Measurements from ENCODE around the gene DDN. TPM values are rescaled to one million over a fixed set of nuclear protein-coding genes. Genes with fewer than 3 reads are reported as not detected.
A peak's percentile ranks its signal among the peaks of the same experiment; 100 is the strongest.

The DDN gene
- total RNA-seq, 1 donor from 2014 or later, result 6.4 TPM

GRCh38 chr12:49008943-49009342, 9.8 kb upstream of the DDN start:
- H3K4me1 Mint-ChIP-seq (ENCODE audit: low read depth, unreplicated experiment), result no peaks in the 10 kb centered on the region
- no peak for TF ChIP-seq CTCF (IDR thresholded peaks at IDR 0.05; ENCODE audit: partially characterized antibody, unreplicated experiment)
- no peaks in the 10 kb centered on the region for H3K9me3 Mint-ChIP-seq (ENCODE audit: unreplicated experiment)
- H3K4me3 Mint-ChIP-seq (ENCODE audit: unreplicated experiment), result no peak overlapping the region
- no peak for DNase-seq
- no peak overlapping the region for H3K27ac Mint-ChIP-seq (ENCODE audit: unreplicated experiment)
- no peaks in the 10 kb centered on the region for H3K27me3 Mint-ChIP-seq (ENCODE audit: unreplicated experiment)
- H3K36me3 Mint-ChIP-seq (ENCODE audit: unreplicated experiment), result no peaks in the 10 kb centered on the region

- no peak for DNase-seq
- Mint-ChIP-seq H3K4me3 (ENCODE audit: unreplicated experiment) (peak overlapping the region; percentile 88), H3K27me3 (ENCODE audit: unreplicated experiment) (peaks cover 17% of the 10 kb centered on the region), H3K36me3 (ENCODE audit: unreplicated experiment) (no peaks in the 10 kb centered on the region), H3K4me1 (ENCODE audit: low read depth, unreplicated experiment) (peaks cover 21% of the 10 kb centered on the region), H3K9me3 (ENCODE audit: unreplicated experiment) (peaks cover 9% of the 10 kb centered on the region), H3K27ac (ENCODE audit: unreplicated experiment) (peak overlapping the region; percentile 66)
- TF ChIP-seq CTCF (IDR thresholded peaks at IDR 0.05; ENCODE audit: partially characterized antibody, unreplicated experiment), result no peak
These were observed 1.2 kb upstream of the DDN start for GRCh38 chr12:49000346-49000745.

- H3K4me1 Mint-ChIP-seq (ENCODE audit: low read depth, unreplicated experiment), result peaks cover 21% of the 10 kb centered on the region
- H3K36me3 Mint-ChIP-seq (ENCODE audit: unreplicated experiment), result peaks cover 3% of the 10 kb centered on the region
- no peak for TF ChIP-seq CTCF (IDR thresholded peaks at IDR 0.05; ENCODE audit: partially characterized antibody, unreplicated experiment)
- H3K4me3 Mint-ChIP-seq (ENCODE audit: unreplicated experiment), result peak overlapping the region; percentile 79
- H3K27ac Mint-ChIP-seq (ENCODE audit: unreplicated experiment), result no peak overlapping the region
- peak; percentile 37 for DNase-seq
- H3K9me3 Mint-ChIP-seq (ENCODE audit: unreplicated experiment), result peaks cover 13% of the 10 kb centered on the region
- H3K27me3 Mint-ChIP-seq (ENCODE audit: unreplicated experiment), result peaks cover 22% of the 10 kb centered on the region
These were observed 450 bp downstream of the DDN start for GRCh38 chr12:48998497-48999353.

- peak; percentile 50 for DNase-seq
- peaks cover 26% of the 10 kb centered on the region for H3K27me3 Mint-ChIP-seq (ENCODE audit: unreplicated experiment)
- peaks cover 21% of the 10 kb centered on the region for H3K4me1 Mint-ChIP-seq (ENCODE audit: low read depth, unreplicated experiment)
- no peak overlapping the region for H3K27ac Mint-ChIP-seq (ENCODE audit: unreplicated experiment)
- peaks cover 15% of the 10 kb centered on the region for H3K9me3 Mint-ChIP-seq (ENCODE audit: unreplicated experiment)
- peaks cover 6% of the 10 kb centered on the region for H3K36me3 Mint-ChIP-seq (ENCODE audit: unreplicated experiment)
- no peak for TF ChIP-seq CTCF (IDR thresholded peaks at IDR 0.05; ENCODE audit: partially characterized antibody, unreplicated experiment)
- H3K4me3 Mint-ChIP-seq (ENCODE audit: unreplicated experiment), result peak overlapping the region; percentile 42
These were observed 1.3 kb downstream of the DDN start for GRCh38 chr12:48997719-48998496.
